HG03139 (cell line): ENCODE data around the gene MXD3.
"Not testable (repeated sequence)": the region's sequence is repeated elsewhere in the genome, so short reads cannot be mapped to it uniquely, and the experiment has no call there.

Experiments used
- ATAC-seq: cut with Tn5 transposase; IDR thresholded peaks from one replicate; pipeline ENCODE4 v1.9.1; 2021; ENCODE audit not compliant: unreplicated experiment

MXD3 gene

DNA sequence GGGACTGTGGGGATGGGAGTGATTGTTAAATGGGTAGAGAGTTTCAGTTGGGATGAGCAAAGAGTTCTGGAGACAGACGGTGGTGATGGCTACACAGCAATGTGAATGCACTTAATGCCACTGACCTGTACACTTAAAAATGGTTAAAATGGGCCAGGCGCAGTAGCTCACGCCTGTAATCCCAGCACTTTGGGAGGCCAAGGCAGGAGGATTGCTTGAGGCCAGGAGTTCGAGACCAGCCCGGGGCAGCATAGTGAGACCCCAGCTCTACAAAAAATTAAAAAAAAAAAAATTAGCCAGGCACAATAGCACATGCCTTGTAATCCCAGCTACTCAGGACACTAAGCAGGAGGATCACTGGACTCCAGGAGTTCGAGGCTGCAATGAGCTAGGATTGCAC is 32.1 kb upstream of the MXD3 start:
- ATAC-seq, result no peak

DNA sequence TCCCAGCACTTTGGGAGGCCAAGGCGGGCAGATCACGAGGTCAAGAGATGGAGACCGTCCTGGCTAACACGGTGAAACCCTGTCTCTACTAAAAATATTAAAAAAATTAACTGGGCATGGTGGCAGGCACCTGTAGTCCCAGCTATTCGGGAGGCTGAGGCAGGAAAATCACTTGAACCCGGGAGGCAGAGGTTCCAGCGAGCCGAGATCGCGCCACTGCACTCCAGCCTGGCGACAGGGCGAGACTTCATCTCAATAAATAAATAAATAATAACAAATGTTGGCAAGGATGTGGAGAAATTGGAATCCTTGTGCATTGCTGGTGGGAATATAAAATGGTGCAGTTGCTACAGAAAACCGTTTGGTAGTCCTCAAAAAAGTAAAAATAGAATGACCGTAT is 31.3 kb upstream of the MXD3 start:
- ATAC-seq, result not testable (repeated sequence)

DNA sequence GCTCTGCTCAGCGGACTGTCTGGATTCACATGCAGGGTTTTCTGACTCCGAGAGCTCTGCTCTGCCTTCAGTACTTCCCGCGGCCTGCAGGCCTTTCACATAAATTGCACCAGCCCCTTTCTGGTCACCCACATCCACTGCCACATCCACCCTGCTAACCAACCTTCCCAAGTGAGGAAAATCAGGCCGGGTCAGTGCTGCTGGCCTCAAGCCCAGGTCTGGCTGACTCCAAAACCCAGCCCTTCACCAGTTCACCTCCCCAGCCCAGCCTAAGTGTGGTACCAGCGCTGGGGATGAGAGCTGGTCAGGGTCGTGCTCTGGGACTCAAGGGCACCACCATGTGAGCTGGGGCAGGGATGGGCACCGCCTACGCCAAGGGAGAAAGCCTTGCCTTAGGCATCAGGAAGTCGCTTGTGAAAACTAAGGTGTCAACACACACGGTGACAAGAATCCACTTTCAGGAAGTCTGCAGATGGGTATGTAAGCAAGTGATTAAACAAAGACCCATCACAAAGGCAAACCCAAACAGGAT is 27.5 kb upstream of the MXD3 start:
- no peak for ATAC-seq

DNA sequence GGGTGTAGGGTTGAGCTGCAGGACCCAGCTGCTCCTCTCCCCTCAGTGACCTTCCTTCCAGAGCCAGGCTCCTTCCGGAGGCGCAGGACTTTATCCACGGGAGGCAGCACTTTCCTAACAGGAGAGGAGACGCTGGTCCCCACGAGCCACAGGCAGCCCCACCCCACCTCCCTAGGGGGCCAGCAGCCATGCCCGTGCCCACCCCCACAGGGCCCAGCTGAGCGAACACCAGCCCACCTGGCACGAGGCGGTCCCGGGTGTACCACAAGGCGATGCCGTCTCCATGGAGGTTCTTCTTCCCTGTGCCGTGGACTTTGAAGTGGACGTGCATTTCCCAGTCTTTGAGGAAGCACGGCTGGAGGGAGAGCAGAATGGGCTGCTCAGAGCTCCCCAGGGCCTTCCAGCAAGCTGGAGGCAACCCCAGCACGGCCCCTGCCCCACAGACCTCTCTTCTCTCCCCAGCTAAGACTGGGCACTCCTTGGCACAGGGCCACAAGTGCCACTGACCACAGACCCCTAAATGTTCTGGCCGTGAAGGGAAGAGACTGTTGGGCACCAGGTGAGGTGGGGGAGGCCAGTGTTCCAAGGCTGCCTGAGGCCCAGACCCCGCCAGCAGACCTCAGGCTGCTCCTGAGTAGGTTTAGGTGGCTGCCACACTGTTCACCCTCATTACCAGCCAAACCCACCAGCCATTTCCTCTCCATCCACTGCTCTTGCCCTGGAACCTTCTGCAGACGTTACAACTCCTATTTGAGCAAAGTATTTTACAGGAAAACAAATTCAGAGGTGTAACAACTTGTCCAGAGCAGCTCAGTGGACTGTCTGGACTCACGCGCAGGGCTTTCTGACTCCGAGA is 26.8 kb upstream of the MXD3 start:
- no peak for ATAC-seq

DNA sequence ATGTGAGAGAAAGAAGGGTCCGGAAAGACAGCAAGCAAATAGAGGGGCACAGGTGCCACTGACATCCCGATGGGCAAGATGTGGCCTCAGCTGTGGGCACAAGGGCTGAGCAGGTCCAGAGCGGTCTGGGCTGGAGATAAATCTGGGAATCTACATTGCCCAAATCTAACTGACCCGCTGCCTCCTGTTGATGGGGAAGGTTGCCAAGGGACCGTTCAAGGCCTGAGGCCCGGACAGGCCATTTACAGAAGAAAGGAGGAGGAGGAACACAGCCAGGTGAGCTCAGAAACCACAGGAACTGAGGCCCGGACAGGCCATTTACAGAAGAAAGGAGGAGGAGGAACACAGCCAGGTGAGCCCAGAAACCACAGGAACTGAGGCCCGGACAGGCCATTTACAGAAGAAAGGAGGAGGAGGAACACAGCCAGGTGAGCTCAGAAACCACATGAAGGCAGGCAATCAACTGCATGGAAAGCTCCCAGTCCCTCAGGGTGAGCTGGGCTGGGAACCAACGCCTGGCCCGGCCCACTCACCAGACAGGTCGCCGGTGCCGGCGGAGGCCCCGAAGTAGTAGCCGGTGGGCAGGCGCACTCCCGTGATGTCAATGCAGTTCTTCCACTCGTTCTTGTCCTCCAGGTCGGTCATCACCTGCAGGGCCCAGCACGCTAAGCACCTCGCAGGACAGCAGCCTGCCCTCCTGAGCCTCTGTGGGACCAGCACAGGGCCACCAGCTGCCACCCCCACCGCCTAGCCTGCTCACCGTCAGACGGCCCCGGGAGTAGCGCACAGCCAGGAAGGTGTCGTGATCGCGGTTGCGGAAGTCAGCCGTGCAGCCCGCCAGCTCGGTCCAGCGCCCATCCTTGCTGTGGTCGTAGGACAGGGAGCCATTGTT is 25.2 kb upstream of the MXD3 start:
- ATAC-seq, result no peak

DNA sequence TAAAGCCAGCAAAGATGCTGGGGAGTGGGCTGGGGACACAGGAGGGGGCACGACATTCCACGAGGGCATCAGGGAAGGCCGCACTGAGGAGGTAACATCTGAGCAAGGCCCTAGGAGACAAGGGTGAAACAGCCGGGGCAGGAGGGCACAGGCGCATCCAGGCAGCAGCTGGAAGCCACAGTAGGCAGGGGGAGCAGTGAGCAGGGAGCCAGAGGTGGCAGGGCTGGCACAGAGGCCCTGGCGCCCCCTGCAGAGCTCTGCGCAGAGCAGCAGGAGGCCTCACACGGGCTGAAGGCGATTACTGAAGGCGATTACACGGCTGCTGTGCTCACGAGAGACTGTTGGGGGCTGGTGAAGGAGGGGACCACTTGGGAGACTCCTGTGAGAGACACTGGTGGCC is 24.4 kb upstream of the MXD3 start:
- ATAC-seq, result no peak

DNA sequence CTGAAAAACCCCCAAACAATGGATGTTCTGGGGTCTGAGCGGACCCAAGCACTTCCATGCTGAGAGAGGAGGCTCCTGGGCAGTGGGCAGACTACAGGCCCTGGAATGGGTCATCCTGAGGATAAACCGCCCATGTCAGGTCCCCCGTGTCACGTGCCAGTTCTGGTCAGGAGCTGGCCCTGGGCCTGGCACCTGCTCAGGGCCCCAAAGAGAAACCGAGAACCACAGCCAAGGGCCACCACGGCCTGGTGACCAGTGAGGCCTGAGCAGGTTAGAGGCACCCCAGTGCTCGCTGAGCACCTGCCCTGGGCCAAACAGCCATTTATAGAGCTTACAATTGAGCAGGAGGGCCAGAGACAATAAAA is 24.0 kb upstream of the MXD3 start:
- ATAC-seq, result no peak

DNA sequence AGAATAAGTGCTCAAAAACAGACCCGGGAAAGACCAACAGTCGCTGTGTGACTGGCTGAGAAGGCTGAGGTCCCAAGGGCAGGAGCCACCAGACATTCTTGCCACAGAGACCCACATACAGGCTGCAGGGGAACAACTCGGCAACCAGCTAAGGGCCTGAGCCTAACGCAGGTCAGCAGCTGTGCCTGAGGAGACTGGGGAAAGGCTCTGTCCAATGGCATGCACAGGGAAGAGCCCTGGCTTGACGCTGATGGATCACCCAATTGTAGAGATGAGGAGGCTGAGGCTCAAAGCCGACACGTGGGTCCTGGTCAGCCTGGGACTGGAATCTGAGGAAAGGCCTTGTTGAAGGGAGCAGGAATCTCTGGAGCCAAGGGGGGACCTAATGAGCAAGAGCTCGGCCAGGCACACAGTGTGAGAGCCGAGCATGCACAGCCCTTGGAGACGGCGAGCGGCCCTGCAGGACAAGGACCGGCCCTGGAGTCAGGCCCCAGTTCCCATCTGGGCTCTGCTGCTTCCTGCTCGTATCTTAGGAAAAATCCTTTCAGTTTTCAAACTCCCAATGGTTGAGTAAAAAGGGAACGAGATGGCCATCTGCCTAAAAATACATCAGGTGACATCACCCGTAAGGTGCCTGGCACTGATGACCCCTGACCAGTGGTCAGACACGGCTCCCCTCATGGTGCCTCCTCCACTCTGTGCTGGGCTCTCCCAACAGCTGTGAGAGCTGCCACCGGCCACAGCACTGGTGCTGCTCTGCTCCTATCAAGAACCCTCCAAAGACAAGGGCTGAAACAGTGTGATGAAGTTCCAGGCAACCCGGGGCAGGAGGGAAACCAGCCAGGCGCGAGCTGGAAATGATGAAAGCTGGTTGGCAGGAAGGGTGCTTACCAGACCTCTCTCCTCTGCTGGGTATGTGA is 23.3 kb upstream of the MXD3 start:
- ATAC-seq, result no peak

DNA sequence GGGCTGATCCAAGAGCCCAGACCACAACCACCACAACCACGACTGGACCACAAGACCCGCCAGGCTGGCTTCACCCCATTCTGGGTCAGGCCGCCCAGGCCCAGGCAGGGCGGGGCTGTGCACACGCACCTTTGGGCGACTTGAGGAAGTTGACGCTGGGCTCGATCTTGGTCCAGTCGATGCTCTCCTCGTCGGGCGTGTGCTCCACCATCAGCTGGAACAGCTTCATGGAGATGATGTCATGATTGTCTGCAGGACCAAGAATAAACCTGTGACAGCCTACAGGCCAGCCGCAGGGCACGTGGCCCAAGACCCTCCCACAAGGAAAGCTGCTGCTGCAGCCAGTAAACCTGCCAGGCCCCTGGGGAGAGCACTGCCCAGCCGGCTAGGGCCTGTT is 22.5 kb upstream of the MXD3 start:
- no peak for ATAC-seq

DNA sequence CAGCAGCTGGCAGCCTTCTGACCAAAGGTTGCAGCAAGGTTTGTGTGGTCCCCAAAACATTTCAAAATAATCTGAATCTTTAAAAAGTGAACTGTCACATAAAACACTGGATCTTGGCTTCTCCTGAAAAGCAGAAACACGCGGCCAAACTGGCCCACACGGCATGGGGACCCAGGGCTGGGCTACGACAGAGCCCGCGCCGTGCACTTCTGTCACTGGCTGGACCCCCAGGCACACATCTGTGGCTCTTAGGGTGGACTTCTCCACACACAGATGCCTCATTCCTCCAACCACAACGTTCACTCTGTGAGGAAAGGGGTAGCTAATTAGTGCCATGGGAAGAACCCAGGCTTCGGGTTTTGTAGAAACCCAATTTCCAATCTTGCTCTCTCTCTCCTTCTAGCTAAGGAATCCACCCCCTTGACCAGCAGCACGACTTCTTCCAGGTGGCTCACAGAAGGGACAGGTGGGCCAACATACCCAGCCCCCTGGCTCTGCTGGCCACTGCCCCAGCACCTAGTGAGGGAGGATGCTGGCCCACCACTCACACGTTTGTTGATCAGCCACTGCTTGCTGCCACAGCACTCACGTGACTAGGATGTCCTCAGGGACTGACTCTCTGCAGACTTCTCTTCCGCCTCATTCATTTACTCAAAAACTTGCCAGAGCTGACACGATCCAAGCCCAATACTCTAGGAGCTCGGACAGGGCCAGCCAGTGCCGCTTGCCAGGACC is 21.9 kb upstream of the MXD3 start:
- no peak for ATAC-seq

DNA sequence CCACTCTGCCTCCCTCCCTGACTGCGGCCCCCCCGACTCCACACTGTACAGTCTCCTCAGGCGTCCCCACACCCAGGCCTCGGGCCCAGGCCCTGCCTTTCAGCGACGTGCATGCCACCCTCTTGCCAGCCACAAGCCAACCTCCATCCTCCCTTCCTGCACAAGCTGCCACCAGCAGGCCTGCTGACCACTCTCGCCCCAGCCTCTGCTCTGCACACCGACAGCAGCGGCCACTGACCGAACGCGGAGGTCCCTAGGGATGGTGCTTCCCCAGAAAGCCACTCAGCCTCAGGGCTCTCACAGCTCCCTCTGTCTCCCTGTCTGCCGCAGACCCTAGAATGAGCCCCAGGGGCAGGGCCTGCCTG is 21.2 kb upstream of the MXD3 start:
- no peak for ATAC-seq

DNA sequence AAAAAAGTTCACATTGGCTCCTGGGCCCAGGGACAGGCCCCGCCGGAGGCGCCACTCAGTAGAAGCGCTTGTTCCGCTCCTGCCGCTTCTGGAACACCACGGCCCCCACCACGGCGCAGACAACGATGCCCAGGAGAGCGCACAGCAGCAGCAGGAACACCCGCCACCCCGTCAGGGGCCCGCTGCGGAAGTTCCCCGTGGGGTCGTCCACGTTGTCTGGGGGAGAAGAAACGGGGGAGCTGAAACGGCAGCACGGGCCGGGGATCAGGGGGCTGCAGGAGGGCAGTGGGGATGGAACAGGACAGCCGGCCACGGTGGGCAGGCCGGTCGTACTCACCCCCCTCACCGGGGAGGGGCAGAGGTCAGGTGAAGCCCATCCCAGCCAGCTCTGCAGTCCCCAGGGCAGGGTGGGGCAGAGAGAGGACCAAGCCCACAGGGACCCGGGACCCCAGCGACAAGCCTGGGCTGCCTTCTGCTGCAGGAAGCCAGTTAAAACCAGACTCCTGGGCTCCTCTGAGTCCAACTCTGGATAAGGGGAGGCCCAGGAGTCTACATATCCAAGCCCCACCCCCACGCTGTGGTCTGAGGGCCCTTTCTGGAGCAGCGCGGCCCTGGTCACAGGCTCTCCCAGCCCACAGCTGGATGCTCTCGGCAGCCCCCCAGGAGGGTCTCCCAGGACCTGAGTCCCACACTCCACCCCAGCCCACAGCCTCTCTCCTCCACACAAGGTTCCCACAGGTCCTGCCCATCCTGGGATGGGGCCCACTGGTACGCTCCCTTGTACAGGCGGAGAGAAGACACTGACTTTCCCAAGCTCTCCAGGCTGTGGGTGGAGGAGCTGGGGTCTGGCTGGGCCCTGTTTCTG is 20.6 kb upstream of the MXD3 start:
- no peak for ATAC-seq

DNA sequence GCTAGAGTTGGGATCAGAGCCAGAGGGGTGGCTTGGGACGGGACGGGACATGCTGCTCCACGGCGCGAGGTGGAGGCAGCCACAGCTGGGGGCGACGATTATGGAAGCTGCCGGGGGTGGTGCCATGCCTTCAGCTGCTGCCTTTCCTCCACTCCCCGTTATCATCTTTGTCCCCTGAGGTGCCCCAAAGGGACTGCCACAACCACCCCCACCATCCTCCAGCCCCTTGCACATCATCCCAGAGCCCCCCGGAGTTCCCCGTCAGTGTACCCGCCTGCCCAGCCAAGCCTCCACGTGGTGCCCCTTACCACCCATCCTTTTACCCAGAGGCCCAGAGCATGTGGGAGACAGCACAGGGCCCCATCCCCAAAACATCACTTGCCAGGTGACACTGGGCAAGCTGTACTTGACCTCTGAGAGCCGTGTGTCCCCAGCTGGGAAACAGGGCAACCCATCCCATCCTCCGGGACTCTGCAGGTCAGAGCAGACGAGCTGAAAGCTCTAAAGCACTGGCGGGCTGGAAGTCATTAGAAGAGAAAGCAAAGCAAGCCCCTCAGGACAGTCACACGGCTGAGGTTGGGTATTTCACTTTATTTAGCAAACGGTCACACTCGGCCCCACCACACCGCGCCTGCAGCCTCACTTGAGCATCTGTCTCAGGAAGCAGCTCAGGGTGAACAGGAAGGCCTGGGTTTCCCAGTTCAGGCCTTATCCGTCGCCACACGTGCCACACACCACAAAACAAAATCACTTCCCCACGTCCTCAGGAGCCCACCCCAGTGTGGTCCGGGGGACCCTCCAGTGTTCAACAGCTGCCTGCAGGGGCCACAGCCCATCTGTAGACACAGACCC is 19.5 kb upstream of the MXD3 start:
- ATAC-seq, result no peak

DNA sequence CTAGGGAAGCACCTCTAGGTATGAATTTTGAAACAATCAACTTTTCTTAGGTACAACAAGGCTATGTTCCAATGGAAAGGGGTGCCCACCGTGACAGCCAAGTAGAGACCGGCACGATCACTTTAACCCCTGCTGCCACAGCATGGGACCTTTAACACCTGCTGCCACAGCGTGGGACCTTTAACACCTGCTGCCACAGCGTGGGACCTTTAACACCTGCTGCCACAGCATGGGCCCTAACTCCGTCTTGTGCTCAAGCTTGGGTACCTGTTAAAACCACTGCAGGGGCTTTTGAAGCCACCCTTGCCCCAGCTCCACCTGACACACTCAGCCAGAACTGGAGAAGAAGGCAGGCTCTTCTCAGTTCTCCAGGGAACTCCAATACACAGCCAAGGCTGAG is 18.2 kb upstream of the MXD3 start:
- no peak for ATAC-seq

DNA sequence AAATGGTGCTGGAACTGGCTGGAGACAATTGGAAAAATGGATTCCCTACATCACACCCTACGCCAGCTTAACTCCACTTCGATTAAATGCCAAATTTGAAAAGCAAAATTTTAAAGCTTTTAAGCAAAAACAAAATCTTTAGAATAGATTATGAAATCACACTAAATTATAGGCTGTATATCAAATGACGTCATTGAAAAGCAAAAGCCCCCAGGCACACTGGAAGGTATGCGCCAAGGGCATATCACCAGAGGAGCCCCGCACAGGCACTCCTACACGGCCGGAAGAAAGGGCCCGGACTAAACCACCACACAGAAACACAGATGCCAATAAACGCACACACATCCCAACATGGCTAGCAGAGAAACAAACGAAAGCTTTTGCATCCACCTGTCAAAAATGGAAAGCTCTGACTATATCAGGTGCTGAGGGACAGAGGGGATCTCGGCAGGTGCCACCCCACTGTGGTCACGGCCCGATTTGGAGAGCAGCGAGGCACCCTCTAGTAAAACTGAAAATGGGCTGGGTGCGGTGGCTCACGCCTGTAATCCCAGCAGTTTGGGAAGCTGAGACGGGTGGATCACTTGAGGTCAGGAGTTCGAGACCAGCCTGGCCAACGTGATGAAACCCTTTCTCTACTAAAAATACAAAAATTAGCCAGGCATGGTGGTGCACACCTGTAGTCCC is 17.0 kb upstream of the MXD3 start:
- no peak for ATAC-seq

DNA sequence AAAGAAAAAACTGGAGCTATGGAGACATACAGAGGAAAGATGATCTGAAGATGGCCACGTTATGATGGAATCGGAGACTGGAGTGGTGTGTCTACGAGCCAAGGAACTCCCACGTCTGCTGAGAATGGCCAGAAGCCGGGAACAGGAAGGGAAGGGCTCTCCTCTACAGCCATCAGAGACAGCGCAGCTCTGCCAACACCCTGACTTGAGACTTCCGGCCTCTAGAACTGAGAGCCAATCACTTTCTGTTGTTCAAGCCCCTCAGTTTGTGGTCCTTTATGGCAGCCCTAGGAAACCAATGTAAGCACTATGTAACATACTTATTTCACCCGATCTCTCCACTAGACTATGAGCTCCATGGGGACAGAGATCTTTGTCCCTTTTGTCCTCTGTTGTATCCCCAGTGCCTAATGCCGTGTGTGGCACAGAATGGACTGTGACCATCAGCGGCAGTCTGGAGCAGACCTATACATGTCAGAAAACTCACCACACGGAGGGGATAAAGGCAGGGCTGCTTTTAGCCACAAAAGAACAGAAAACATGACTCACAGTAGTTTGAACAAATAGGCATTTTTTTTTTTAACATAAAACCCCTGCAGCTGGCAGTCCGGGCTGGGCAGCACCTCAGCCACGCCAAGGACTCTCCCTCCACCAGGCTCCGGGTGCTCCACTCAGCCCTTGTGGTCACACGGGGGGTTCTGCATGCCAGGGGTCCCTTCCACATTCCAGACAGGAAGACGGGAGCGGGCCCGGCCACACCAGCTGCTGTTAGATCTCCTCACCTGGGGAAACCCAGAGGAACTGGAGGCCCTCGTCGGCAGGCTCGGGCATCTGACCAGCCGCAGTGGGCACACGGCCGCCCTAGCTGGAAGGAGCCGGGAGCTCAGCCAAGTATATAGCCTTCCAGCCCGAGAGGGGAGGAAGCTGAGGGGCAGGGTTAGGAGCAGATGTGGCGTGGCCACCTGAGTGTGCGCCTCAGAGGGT is 16.1 kb upstream of the MXD3 start:
- ATAC-seq, result no peak
